ENCODE results near the gene TNS3. TPM values are rescaled to one million over a fixed set of nuclear protein-coding genes. Genes with fewer than 3 reads are reported as not detected.

TNS3 gene
- total RNA-seq, 1 experiment from 2014 or later: 533 TPM

DNA sequence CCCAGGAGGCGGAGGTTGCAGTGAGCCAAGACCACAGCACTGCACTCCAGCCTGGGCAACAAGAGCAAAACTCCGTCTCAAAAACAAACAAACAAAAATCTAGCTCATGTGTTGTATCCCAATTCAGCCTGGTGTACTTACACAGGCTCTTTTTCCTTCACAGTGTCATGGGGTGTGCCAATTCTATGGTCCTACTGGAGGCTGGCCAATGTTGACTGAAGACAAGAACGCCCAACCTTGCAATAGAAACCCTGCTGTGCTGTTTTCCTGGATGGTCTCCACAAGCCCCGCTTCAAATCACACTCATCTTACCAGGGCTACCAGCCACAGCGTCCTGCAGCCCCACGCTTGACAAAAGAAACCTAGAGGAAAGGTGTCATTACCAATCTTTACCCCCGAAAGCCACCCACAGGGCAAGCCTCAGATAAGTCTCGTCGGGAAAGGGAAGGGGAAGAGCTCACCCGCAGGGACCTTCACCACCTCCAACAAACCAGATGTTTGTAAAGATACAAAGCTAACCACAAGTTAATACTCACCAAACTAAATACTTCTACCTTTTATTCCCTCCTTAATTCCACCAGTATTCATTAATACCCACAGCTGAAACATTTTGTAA is 64.8 kb downstream of the TNS3 start:
- no peak for ATAC-seq
- CTCF ChIA-PET: no interaction called here
- no peaks in the 10 kb centered on the region for H3K27me3 ChIP-seq (ENCODE audit: control insufficient read depth, insufficient read depth, low read length)
- peak overlapping the region; percentile 74 for H3K27ac ChIP-seq (ENCODE audit: low read length)
- no TSS peak for BruUV-seq (replicated peaks)
- intact Hi-C loops (cut with micrococcal nuclease; ENCODE audit: unreplicated experiment) (no loop called here), in situ Hi-C loops (cut with HindIII; ENCODE audit: low pct_unique_long_range_greater_than_20kb, low sequenced_read_pairs) (no loop called here)
- no peak overlapping the region for H3K4me3 ChIP-seq (ENCODE audit: low read depth in 2 of 2, low read length in 2 of 2)
- H3K4me1 ChIP-seq (ENCODE audit: control insufficient read depth, insufficient read depth, low read length): peaks cover 98% of the 10 kb centered on the region
- POLR2A ChIA-PET: no interaction called here
- TF ChIP-seq TCF7L2 (IDR thresholded peaks at IDR 0.05; ENCODE audit: low read depth, low read length) (no peak), POLR2AphosphoS5 (IDR thresholded peaks at IDR 0.05; ENCODE audit: low read depth, low read length) (no peak), SIN3A (IDR thresholded peaks at IDR 0.05; ENCODE audit: borderline replicate concordance, insufficient read depth, low read depth, low read length) (no peak)
- TF ChIP-seq, protein P1, sequence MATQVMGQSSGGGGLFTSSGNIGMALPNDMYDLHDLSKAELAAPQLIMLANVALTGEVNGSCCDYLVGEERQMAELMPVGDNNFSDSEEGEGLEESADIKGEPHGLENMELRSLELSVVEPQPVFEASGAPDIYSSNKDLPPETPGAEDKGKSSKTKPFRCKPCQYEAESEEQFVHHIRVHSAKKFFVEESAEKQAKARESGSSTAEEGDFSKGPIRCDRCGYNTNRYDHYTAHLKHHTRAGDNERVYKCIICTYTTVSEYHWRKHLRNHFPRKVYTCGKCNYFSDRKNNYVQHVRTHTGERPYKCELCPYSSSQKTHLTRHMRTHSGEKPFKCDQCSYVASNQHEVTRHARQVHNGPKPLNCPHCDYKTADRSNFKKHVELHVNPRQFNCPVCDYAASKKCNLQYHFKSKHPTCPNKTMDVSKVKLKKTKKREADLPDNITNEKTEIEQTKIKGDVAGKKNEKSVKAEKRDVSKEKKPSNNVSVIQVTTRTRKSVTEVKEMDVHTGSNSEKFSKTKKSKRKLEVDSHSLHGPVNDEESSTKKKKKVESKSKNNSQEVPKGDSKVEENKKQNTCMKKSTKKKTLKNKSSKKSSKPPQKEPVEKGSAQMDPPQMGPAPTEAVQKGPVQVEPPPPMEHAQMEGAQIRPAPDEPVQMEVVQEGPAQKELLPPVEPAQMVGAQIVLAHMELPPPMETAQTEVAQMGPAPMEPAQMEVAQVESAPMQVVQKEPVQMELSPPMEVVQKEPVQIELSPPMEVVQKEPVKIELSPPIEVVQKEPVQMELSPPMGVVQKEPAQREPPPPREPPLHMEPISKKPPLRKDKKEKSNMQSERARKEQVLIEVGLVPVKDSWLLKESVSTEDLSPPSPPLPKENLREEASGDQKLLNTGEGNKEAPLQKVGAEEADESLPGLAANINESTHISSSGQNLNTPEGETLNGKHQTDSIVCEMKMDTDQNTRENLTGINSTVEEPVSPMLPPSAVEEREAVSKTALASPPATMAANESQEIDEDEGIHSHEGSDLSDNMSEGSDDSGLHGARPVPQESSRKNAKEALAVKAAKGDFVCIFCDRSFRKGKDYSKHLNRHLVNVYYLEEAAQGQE (IDR thresholded peaks at IDR 0.05; ENCODE audit: insufficient read depth in 1 of 2, low read depth in 2 of 2, low read length in 1 of 2): no peak
- TF ChIP-seq, protein P2, sequence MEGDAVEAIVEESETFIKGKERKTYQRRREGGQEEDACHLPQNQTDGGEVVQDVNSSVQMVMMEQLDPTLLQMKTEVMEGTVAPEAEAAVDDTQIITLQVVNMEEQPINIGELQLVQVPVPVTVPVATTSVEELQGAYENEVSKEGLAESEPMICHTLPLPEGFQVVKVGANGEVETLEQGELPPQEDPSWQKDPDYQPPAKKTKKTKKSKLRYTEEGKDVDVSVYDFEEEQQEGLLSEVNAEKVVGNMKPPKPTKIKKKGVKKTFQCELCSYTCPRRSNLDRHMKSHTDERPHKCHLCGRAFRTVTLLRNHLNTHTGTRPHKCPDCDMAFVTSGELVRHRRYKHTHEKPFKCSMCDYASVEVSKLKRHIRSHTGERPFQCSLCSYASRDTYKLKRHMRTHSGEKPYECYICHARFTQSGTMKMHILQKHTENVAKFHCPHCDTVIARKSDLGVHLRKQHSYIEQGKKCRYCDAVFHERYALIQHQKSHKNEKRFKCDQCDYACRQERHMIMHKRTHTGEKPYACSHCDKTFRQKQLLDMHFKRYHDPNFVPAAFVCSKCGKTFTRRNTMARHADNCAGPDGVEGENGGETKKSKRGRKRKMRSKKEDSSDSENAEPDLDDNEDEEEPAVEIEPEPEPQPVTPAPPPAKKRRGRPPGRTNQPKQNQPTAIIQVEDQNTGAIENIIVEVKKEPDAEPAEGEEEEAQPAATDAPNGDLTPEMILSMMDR (IDR thresholded peaks at IDR 0.05): no peak
- H3K9me3 ChIP-seq (ENCODE audit: control insufficient read depth, insufficient read depth, low read depth, low read length): no peaks in the 10 kb centered on the region
- peaks cover 36% of the 10 kb centered on the region for H3K36me3 ChIP-seq (ENCODE audit: control insufficient read depth, insufficient read depth, low read length)
- DNase-seq (ENCODE audit: low read depth, low spot score): no peak

- CTCF ChIA-PET: no interaction called here
- in situ Hi-C loops (cut with HindIII; ENCODE audit: low pct_unique_long_range_greater_than_20kb, low sequenced_read_pairs): no loop called here
- peaks cover 98% of the 10 kb centered on the region for H3K4me1 ChIP-seq (ENCODE audit: control insufficient read depth, insufficient read depth, low read length)
- POLR2A ChIA-PET: no interaction called here
- DNase-seq (ENCODE audit: low read depth, low spot score): no peak
- H3K36me3 ChIP-seq (ENCODE audit: control insufficient read depth, insufficient read depth, low read length): peaks cover 39% of the 10 kb centered on the region
- TF ChIP-seq SIN3A (IDR thresholded peaks at IDR 0.05; ENCODE audit: borderline replicate concordance, insufficient read depth, low read depth, low read length) (no peak), POLR2AphosphoS5 (IDR thresholded peaks at IDR 0.05; ENCODE audit: low read depth, low read length) (no peak; the same call in 1 of the 2 replicates), TCF7L2 (IDR thresholded peaks at IDR 0.05; ENCODE audit: low read depth, low read length) (no peak)
- TF ChIP-seq, protein P2 (IDR thresholded peaks at IDR 0.05): no peak
- TF ChIP-seq, protein P1 (IDR thresholded peaks at IDR 0.05; ENCODE audit: insufficient read depth in 1 of 2, low read depth in 2 of 2, low read length in 1 of 2): no peak
- no peak overlapping the region for H3K4me3 ChIP-seq (ENCODE audit: low read depth in 2 of 2, low read length in 2 of 2)
- no peaks in the 10 kb centered on the region for H3K9me3 ChIP-seq (ENCODE audit: control insufficient read depth, insufficient read depth, low read depth, low read length)
- no peak for ATAC-seq
- intact Hi-C loops (cut with micrococcal nuclease; ENCODE audit: unreplicated experiment): no loop called here
- H3K27me3 ChIP-seq (ENCODE audit: control insufficient read depth, insufficient read depth, low read length): no peaks in the 10 kb centered on the region
- BruUV-seq (replicated peaks): no TSS peak
- H3K27ac ChIP-seq (ENCODE audit: low read length): peak overlapping the region; percentile 74
Observed at GRCh38 chr7:47516386-47516785, 65.5 kb downstream of the TNS3 start.
